Fibroblast of lung (primary cell): Measurements from ENCODE around the gene MPG.

Experiments used
- CTCF ChIP-seq, 2 donors: IDR thresholded peaks in 1 of 2; conservative IDR thresholded peaks in 1 of 2; 1 replicate in 1 of 2; 2 replicates in 1 of 2; pipeline ENCODE4 v1.5.1; 2011 to 2012; ENCODE audit warnings: low read length in 2 of 2, control low read depth in 1 of 2, inconsistent platforms in 1 of 2, low read depth in 1 of 2, mild to moderate bottlenecking in 1 of 2
- EZH2 ChIP-seq: IDR thresholded peaks from 2 replicates; pipeline ENCODE4 v1.5.1; 2012; ENCODE audit warnings: low read length, control low read depth, mild to moderate bottlenecking; ENCODE audit errors: missing control alignments

- TF ChIP-seq CTCF (conservative IDR thresholded peaks at IDR 0.05 in 1 of 2, IDR thresholded peaks at IDR 0.05 in 1 of 2; ENCODE audit: low read depth in 1 of 2, low read length in 2 of 2) (no peak), EZH2 (no peak)
Observed at GRCh38 chr16:67884-68789, 9.9 kb upstream of the MPG start.
